GM18861 (cell line): ENCODE data around the gene TMTC2.
"Not testable (repeated sequence)": the region's sequence is repeated elsewhere in the genome, so short reads cannot be mapped to it uniquely, and the experiment has no call there.

Experiments
- ATAC-seq: cut with Tn5 transposase; IDR thresholded peaks from one replicate; pipeline ENCODE4 v1.9.1; 2021; ENCODE audit not compliant: unreplicated experiment

Gene TMTC2

GRCh38 chr12:82723891-82724290, 37.2 kb downstream of the TMTC2 start:
- ATAC-seq = no peak

- ATAC-seq = no peak
Measured at GRCh38 chr12:82725741-82726140, 39.0 kb downstream of the TMTC2 start.

GRCh38 chr12:82727886-82728285, 41.2 kb downstream of the TMTC2 start:
- no peak for ATAC-seq

- ATAC-seq = no peak
Measured at GRCh38 chr12:82728710-82729109, 42.0 kb downstream of the TMTC2 start.

- no peak for ATAC-seq
Measured at GRCh38 chr12:82730953-82731459, 44.3 kb downstream of the TMTC2 start.

- no peak for ATAC-seq
Measured at GRCh38 chr12:82740129-82741000, 53.7 kb downstream of the TMTC2 start.

GRCh38 chr12:82745063-82745674, 58.5 kb downstream of the TMTC2 start:
- ATAC-seq = no peak

- no peak for ATAC-seq
Measured at GRCh38 chr12:82745807-82746206, 59.1 kb downstream of the TMTC2 start.

- no peak for ATAC-seq
Measured at GRCh38 chr12:82746668-82747067, 60.0 kb downstream of the TMTC2 start.

GRCh38 chr12:82749015-82749414, 62.3 kb downstream of the TMTC2 start:
- ATAC-seq = no peak

GRCh38 chr12:82754856-82755255, 68.2 kb downstream of the TMTC2 start:
- no peak for ATAC-seq

GRCh38 chr12:82756303-82756702, 69.6 kb downstream of the TMTC2 start:
- no peak for ATAC-seq

GRCh38 chr12:82757059-82757458, 70.4 kb downstream of the TMTC2 start:
- no peak for ATAC-seq

GRCh38 chr12:82757656-82758055, 71.0 kb downstream of the TMTC2 start:
- ATAC-seq = no peak

GRCh38 chr12:82758749-82759330, 72.1 kb downstream of the TMTC2 start:
- ATAC-seq = no peak

GRCh38 chr12:82760423-82760822, 73.7 kb downstream of the TMTC2 start:
- ATAC-seq = no peak

GRCh38 chr12:82765206-82765605, 78.5 kb downstream of the TMTC2 start:
- not testable (repeated sequence) for ATAC-seq

GRCh38 chr12:82765971-82766705, 79.4 kb downstream of the TMTC2 start:
- no peak for ATAC-seq

GRCh38 chr12:82774666-82775065, 88.0 kb downstream of the TMTC2 start:
- ATAC-seq = no peak

GRCh38 chr12:82780517-82780916, 93.8 kb downstream of the TMTC2 start:
- no peak for ATAC-seq

- ATAC-seq = no peak
Measured at GRCh38 chr12:82781309-82781997, 94.7 kb downstream of the TMTC2 start.
